ENCODE data around the gene CES1.
"Not testable (repeated sequence)": the region's sequence is repeated elsewhere in the genome, so short reads cannot be mapped to it uniquely, and the experiment has no call there.

Gene CES1

DNA sequence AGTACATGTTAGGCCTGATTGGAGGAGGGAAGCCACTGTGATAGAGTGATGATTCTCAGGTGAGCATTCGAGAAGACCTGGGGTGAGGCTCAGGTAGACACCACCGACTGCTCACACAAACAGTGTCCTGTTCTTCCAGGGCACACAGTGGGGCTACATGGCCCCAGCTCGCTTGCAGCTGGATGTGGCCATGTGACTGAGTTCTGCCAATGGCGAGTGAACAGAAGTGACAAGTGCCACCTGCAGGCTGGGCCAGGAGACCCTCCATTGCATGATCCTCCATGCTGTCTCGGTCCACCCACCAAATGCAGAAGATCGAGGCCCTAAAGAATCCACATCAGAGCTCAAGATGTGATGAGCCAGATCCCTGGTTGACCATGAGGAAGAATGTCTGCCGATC lies 36.1 kb upstream of the CES1 start:
- in situ Hi-C loops (cut with MboI; ENCODE audit: low pct_unique_long_range_greater_than_20kb, low sequenced_read_pairs, unreplicated experiment) = no loop called here
- TF ChIP-seq, protein P1, sequence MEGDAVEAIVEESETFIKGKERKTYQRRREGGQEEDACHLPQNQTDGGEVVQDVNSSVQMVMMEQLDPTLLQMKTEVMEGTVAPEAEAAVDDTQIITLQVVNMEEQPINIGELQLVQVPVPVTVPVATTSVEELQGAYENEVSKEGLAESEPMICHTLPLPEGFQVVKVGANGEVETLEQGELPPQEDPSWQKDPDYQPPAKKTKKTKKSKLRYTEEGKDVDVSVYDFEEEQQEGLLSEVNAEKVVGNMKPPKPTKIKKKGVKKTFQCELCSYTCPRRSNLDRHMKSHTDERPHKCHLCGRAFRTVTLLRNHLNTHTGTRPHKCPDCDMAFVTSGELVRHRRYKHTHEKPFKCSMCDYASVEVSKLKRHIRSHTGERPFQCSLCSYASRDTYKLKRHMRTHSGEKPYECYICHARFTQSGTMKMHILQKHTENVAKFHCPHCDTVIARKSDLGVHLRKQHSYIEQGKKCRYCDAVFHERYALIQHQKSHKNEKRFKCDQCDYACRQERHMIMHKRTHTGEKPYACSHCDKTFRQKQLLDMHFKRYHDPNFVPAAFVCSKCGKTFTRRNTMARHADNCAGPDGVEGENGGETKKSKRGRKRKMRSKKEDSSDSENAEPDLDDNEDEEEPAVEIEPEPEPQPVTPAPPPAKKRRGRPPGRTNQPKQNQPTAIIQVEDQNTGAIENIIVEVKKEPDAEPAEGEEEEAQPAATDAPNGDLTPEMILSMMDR (IDR thresholded peaks at IDR 0.05; ENCODE audit: extremely low read depth, insufficient read depth, missing control alignments) = no peak
- DNase-seq (ENCODE audit: low spot score) = no peak

DNA sequence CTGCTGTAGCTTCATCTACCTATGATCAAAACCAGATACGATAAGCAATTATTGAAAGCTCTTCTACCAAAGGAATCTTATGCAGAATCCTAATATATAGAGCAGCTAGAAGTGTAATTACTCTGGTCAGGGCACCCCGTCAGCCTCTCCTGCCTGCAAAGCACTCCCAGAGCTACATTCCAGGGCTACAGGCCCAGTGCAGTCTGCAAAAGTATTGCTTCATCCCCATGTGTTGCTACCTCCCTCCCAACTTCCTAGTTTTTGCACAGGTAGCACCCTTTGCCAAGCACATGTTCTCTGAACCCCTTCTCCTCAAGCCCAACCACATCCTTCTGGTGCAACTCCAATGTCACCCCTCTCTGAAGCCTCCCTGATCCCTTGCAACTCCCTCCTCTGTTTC lies 35.2 kb upstream of the CES1 start:
- TF ChIP-seq, protein P1 (IDR thresholded peaks at IDR 0.05; ENCODE audit: extremely low read depth, insufficient read depth, missing control alignments) = no peak
- in situ Hi-C loops (cut with MboI; ENCODE audit: low pct_unique_long_range_greater_than_20kb, low sequenced_read_pairs, unreplicated experiment) = no loop called here
- DNase-seq (ENCODE audit: low spot score) = no peak

DNA sequence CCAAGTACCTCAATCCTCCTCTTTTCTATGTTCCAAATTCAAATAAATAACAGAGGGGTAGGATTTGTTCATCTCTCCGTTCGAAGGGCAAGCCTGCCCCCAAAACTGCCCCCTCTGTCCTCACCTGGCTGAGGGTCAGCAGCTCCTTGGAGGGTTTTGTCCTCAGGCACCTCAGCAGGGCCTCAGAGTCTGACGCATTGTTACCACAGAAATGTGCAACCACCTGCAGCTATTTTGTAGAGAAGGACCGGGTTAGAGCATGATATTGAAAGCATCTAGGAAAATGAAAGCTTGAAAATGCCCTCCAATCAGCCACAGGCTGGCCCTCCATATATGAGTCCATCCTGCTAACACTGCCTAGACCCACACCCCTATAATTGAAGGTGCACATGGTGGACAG lies 28.4 kb upstream of the CES1 start:
- TF ChIP-seq, protein P1 (IDR thresholded peaks at IDR 0.05; ENCODE audit: extremely low read depth, insufficient read depth, missing control alignments) = no peak
- no peak for DNase-seq (ENCODE audit: low spot score)
- in situ Hi-C loops (cut with MboI; ENCODE audit: low pct_unique_long_range_greater_than_20kb, low sequenced_read_pairs, unreplicated experiment) = no loop called here

DNA sequence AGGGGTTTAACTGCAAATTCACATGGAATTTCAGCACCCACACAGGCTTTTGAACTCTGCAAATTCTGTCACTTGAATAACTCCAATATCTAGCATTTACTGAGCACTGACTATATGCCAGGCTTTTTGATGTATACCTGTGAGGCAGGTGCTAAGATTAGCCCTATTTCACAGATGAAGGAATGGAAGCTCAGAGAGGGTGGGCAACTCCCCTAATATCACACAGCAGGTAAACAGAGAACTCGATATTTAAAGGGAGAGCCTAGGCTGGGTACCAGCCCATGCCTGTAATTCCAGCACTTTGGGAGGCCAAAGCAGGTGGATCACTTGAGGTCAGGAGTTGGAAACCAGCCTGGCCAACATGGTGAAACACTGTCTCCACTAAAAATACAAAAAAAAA lies 24.8 kb upstream of the CES1 start:
- DNase-seq (ENCODE audit: low spot score); in situ Hi-C loops (cut with MboI; ENCODE audit: low pct_unique_long_range_greater_than_20kb, low sequenced_read_pairs, unreplicated experiment): not testable (repeated sequence)

DNA sequence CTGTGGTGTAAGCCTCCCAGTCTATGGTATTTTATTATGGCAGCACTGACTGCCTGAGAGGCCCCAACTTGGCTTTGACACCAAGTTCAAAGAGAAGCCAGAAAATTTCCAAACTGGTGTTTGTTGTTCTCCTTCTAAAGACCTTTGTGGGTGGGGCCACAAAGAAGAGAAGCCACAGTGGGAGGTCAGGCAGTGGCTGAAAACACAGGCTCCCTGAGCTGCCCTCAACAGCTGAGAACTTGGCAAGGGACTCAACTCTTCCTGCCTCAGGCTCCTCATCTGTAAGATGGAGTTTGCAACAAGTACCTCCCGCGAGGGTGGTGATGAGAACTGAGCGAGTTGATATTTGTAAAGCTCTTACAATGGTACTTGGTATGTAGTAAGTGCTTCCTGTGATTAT lies 24.1 kb upstream of the CES1 start:
- DNase-seq (ENCODE audit: low spot score) = no peak
- in situ Hi-C loops (cut with MboI; ENCODE audit: low pct_unique_long_range_greater_than_20kb, low sequenced_read_pairs, unreplicated experiment) = no loop called here
- TF ChIP-seq, protein P1 (IDR thresholded peaks at IDR 0.05; ENCODE audit: extremely low read depth, insufficient read depth, missing control alignments) = no peak

DNA sequence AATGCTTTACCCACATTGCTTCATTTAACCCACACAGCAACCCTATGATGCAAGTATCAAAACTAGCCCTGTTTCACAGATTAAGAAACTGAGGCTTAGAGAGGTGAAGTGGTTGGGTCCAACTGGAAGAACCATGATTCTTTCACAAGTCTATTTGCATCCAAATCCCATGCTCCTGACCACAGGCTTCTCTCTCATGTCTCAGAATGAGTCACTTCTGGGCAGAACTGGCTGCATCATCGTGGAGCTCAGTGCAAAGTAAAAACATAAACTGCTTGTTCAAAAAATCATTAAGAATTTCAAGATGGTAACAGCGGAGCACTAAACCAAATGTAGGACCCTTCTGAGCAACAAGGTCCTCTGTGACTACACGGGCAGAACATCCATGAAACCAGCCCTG lies 20.2 kb upstream of the CES1 start:
- TF ChIP-seq, protein P1 (IDR thresholded peaks at IDR 0.05; ENCODE audit: extremely low read depth, insufficient read depth, missing control alignments) = no peak
- no peak for DNase-seq (ENCODE audit: low spot score)
- in situ Hi-C loops (cut with MboI; ENCODE audit: low pct_unique_long_range_greater_than_20kb, low sequenced_read_pairs, unreplicated experiment) = no loop called here

DNA sequence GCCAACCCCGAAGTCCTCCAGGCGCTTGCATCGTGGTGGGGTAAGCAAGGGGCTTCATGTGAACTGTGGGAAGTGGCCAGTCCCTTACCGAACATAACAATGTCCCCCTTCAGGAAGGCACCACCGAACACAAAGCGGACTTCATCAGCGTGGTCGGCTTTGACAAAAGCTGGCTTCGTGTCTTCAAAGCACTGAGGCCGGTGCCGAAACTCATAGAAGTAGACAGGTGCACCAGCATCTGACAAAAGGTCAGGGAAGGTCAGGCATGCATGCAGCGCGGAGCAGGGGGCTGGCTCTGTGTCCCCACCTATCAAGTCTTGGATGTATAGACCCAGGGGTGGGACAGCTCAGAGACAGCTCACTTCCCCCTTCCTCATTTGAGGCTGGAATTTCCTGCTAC lies 16.6 kb upstream of the CES1 start:
- TF ChIP-seq, protein P1 (IDR thresholded peaks at IDR 0.05; ENCODE audit: extremely low read depth, insufficient read depth, missing control alignments) = no peak
- DNase-seq (ENCODE audit: low spot score) = no peak
- in situ Hi-C loops (cut with MboI; ENCODE audit: low pct_unique_long_range_greater_than_20kb, low sequenced_read_pairs, unreplicated experiment) = loop anchor here (10.0 kb wide), 1 partner anchor 385 kb away; no protein-coding TSS in a partner anchor
